ENCODE data around the gene LIN7A. TPM values are rescaled to one million over a fixed set of nuclear protein-coding genes. Genes with fewer than 3 reads are reported as not detected.

LIN7A gene
- total and polyA plus RNA-seq, 2 experiments from 2014 or later: 5.2 to 9.9 TPM

DNA sequence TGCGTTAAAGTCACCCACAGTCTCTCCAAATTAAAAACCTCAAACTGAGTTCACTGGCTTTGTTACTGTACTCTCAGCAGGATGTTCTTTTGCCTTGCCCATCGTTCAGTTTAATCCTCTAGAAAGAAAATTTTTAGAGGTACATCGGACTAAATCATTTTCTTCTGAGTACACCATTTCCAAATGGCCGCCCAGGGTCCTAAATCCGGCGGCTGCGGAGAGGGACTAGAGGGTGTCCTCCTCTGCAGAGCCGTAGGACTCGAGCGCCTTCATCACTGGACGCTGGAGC is 1.4 kb downstream of the LIN7A start:
- WGBS (ENCODE audit: low lambda C conversion rate, missing lambda C conversion rate): 2% methylated on average over 11 of the region's 11 CpGs
- TF ChIP-seq EZH2phosphoT487 (IDR thresholded peaks at IDR 0.05; ENCODE audit: low read depth, severe bottlenecking, unreplicated experiment) (no peak), EZH2 (IDR thresholded peaks at IDR 0.05; ENCODE audit: borderline replicate concordance) (no peak)
- TF ChIP-seq, protein P1, sequence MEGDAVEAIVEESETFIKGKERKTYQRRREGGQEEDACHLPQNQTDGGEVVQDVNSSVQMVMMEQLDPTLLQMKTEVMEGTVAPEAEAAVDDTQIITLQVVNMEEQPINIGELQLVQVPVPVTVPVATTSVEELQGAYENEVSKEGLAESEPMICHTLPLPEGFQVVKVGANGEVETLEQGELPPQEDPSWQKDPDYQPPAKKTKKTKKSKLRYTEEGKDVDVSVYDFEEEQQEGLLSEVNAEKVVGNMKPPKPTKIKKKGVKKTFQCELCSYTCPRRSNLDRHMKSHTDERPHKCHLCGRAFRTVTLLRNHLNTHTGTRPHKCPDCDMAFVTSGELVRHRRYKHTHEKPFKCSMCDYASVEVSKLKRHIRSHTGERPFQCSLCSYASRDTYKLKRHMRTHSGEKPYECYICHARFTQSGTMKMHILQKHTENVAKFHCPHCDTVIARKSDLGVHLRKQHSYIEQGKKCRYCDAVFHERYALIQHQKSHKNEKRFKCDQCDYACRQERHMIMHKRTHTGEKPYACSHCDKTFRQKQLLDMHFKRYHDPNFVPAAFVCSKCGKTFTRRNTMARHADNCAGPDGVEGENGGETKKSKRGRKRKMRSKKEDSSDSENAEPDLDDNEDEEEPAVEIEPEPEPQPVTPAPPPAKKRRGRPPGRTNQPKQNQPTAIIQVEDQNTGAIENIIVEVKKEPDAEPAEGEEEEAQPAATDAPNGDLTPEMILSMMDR (IDR thresholded peaks at IDR 0.05; ENCODE audit: poor library complexity): no peak
- DNase-seq (ENCODE audit: low spot score): peak; percentile 57

DNA sequence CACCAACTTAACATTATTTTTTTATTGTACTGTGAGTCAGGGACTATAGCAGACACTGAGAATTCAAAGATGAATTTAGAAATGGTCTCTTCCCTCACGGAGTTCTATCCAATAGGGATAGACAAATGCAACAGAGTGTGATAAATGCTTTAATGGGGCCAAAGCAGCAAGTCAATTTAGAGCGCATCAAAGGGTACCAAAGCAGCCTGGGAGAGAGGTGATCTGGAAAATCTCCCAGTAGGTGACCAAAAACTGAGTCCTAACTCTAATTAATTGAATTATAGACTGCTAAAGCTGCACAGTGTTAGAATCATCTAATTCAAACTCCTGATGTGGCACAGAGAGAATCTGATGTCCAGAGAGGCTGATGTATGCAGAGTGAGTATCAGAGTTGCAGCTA is 2.6 kb downstream of the LIN7A start:
- peak overlapping the region; percentile 92 for H3K4me2 ChIP-seq
- DNase-seq (ENCODE audit: low spot score): no peak
- WGBS (ENCODE audit: low lambda C conversion rate, missing lambda C conversion rate): 78% methylated on average over 2 of the region's 2 CpGs

More for the DNA sequence above, 1.4 kb downstream of the LIN7A start:
- H3K27ac ChIP-seq: peak overlapping the region; percentile 77
- H4K20me1 ChIP-seq (ENCODE audit: insufficient read depth, poor library complexity, severe bottlenecking): no peaks in the 10 kb centered on the region
- H2AFZ ChIP-seq: peak overlapping the region; percentile 74
- peaks cover 16% of the 10 kb centered on the region for H3K27me3 ChIP-seq
- peak overlapping the region; percentile 92 for H3K4me2 ChIP-seq
- no peaks in the 10 kb centered on the region for H3K9me3 ChIP-seq (ENCODE audit: low read depth)
- H3K4me1 ChIP-seq (ENCODE audit: insufficient read depth): no peaks in the 10 kb centered on the region
- H3K4me3 ChIP-seq: peak overlapping the region; percentile 61
- H3K9me2 ChIP-seq (replicated peaks; ENCODE audit: insufficient read depth): no peaks in the 10 kb centered on the region
- no peaks in the 10 kb centered on the region for H3K36me3 ChIP-seq (replicated peaks; ENCODE audit: insufficient read depth, low read depth)
- H3K79me2 ChIP-seq: peaks cover 21% of the 10 kb centered on the region

DNA sequence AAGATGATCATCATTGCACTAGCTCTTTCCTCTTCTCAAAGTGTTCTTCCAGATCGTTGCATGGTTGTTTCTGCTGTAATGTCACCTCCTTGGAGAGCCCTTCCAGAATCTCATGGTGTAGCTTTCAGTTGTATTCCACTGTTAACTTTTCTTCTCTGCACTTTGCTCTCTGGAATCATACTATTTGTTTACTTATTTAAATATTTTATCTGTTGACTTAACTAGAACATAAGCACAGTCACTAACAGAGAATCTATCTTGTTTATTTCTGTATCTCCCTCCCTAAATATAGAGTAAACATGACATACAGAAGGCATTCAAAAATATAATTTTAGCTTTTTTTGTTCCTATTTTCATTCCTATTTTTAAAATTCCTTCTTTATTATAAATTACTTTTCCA is 11.8 kb downstream of the LIN7A start:
- H4K20me1 ChIP-seq (ENCODE audit: insufficient read depth, poor library complexity, severe bottlenecking): no peaks in the 10 kb centered on the region
- no peaks in the 10 kb centered on the region for H3K27me3 ChIP-seq
- no peaks in the 10 kb centered on the region for H3K36me3 ChIP-seq (replicated peaks; ENCODE audit: insufficient read depth, low read depth)
- H3K79me2 ChIP-seq: no peaks in the 10 kb centered on the region
- no peaks in the 10 kb centered on the region for H3K9me2 ChIP-seq (replicated peaks; ENCODE audit: insufficient read depth)
- no peak overlapping the region for H3K27ac ChIP-seq
- peak overlapping the region; percentile 37 for H3K4me2 ChIP-seq
- WGBS (ENCODE audit: low lambda C conversion rate, missing lambda C conversion rate): 59% methylated on average over 1 of the region's 1 CpG
- H3K4me1 ChIP-seq (ENCODE audit: insufficient read depth): no peaks in the 10 kb centered on the region
- H3K4me3 ChIP-seq: no peak overlapping the region
- TF ChIP-seq EZH2phosphoT487 (IDR thresholded peaks at IDR 0.05; ENCODE audit: low read depth, severe bottlenecking, unreplicated experiment) (no peak), EZH2 (IDR thresholded peaks at IDR 0.05; ENCODE audit: borderline replicate concordance) (no peak)
- TF ChIP-seq, protein P1 (IDR thresholded peaks at IDR 0.05; ENCODE audit: poor library complexity): no peak
- no peak overlapping the region for H2AFZ ChIP-seq
- no peaks in the 10 kb centered on the region for H3K9me3 ChIP-seq (ENCODE audit: low read depth)
- DNase-seq (ENCODE audit: low spot score): no peak

More for the DNA sequence above, 2.6 kb downstream of the LIN7A start:
- no peak overlapping the region for H3K4me3 ChIP-seq
- H3K27ac ChIP-seq: no peak overlapping the region
- H2AFZ ChIP-seq: no peak overlapping the region
- H4K20me1 ChIP-seq (ENCODE audit: insufficient read depth, poor library complexity, severe bottlenecking): no peaks in the 10 kb centered on the region
- no peaks in the 10 kb centered on the region for H3K9me3 ChIP-seq (ENCODE audit: low read depth)
- no peak for TF ChIP-seq EZH2phosphoT487 (IDR thresholded peaks at IDR 0.05; ENCODE audit: low read depth, severe bottlenecking, unreplicated experiment)
- no peak for TF ChIP-seq EZH2 (IDR thresholded peaks at IDR 0.05; ENCODE audit: borderline replicate concordance)
- TF ChIP-seq, protein P1 (IDR thresholded peaks at IDR 0.05; ENCODE audit: poor library complexity): no peak
- H3K36me3 ChIP-seq (replicated peaks; ENCODE audit: insufficient read depth, low read depth): no peaks in the 10 kb centered on the region
- peaks cover 21% of the 10 kb centered on the region for H3K79me2 ChIP-seq
- no peaks in the 10 kb centered on the region for H3K4me1 ChIP-seq (ENCODE audit: insufficient read depth)
- no peaks in the 10 kb centered on the region for H3K9me2 ChIP-seq (replicated peaks; ENCODE audit: insufficient read depth)
- peaks cover 16% of the 10 kb centered on the region for H3K27me3 ChIP-seq

DNA sequence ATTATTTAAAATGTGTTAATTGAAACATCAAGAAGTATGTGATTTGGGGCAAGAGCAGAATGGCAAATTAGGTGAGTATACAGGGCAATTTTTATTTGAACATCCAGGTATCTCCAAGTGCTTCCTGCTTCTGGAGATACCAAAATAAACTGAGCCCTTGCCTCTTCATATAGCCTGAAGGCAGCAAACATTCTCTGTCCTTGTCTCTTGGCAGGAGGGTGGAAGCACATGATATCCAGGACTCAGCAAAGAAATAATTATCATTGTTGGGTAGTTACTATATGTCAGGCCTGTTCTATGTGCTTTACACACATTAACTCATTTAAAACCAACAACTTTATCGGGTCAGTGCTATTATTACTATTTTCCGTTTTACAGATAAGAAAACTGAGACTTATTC is 12.5 kb downstream of the LIN7A start:
- DNase-seq (ENCODE audit: low spot score): no peak
- no peaks in the 10 kb centered on the region for H3K27me3 ChIP-seq
- peak overlapping the region; percentile 37 for H3K4me2 ChIP-seq
- no peak overlapping the region for H3K4me3 ChIP-seq
- H3K36me3 ChIP-seq (replicated peaks; ENCODE audit: insufficient read depth, low read depth): no peaks in the 10 kb centered on the region
- no peaks in the 10 kb centered on the region for H3K9me2 ChIP-seq (replicated peaks; ENCODE audit: insufficient read depth)
- H3K27ac ChIP-seq: no peak overlapping the region
- no peak overlapping the region for H2AFZ ChIP-seq
- no peaks in the 10 kb centered on the region for H3K4me1 ChIP-seq (ENCODE audit: insufficient read depth)
- 80% methylated on average over 2 of the region's 2 CpGs for WGBS (ENCODE audit: low lambda C conversion rate, missing lambda C conversion rate)
- no peaks in the 10 kb centered on the region for H3K9me3 ChIP-seq (ENCODE audit: low read depth)
- no peaks in the 10 kb centered on the region for H4K20me1 ChIP-seq (ENCODE audit: insufficient read depth, poor library complexity, severe bottlenecking)
- TF ChIP-seq EZH2 (IDR thresholded peaks at IDR 0.05; ENCODE audit: borderline replicate concordance): no peak
- TF ChIP-seq, protein P1 (IDR thresholded peaks at IDR 0.05; ENCODE audit: poor library complexity): no peak
- no peak for TF ChIP-seq EZH2phosphoT487 (IDR thresholded peaks at IDR 0.05; ENCODE audit: low read depth, severe bottlenecking, unreplicated experiment)
- no peaks in the 10 kb centered on the region for H3K79me2 ChIP-seq
